Measurements from ENCODE around the gene TNNT1. TPM values are rescaled to one million over a fixed set of nuclear protein-coding genes. Genes with fewer than 3 reads are reported as not detected.

The TNNT1 gene
- total RNA-seq, 2 donors from 2014 or later = 0.49 to 1.3 TPM

DNA sequence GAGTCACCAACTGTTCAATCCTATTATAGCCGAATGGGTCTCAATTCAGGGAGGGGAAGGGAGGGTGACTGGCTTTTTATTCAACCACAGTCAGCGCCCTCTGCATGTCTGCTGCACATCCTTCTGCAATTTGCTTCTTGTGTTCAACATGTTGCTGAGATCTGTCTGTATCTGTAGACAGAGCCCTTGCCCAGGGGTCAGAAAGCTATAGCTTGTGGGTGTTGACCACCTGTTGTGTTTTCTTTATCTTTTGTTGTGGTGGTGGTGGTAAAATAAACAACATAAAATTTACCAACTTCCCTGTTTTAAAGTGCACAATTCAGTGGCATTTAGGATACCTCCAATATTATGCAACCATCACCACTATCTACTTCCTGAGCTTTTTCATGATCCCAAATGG is 43.8 kb downstream of the TNNT1 start:
- ATAC-seq (replicated peaks in 1 of 2) (no peak), DNase-seq (no peak)
- no peaks in the 10 kb centered on the region for H3K9me3 Mint-ChIP-seq
- H3K36me3 Mint-ChIP-seq (ENCODE audit: insufficient read depth in 2 of 2) = peaks cover 7 to 15% of the 10 kb centered on the region in 2 donors
- H3K27me3 Mint-ChIP-seq (ENCODE audit: low read depth) = no peaks in the 10 kb centered on the region
- no peak overlapping the region for H3K27ac Mint-ChIP-seq
- no peak overlapping the region for H3K4me3 Mint-ChIP-seq
- no peaks in the 10 kb centered on the region for H3K4me1 Mint-ChIP-seq (ENCODE audit: low read depth)

DNA sequence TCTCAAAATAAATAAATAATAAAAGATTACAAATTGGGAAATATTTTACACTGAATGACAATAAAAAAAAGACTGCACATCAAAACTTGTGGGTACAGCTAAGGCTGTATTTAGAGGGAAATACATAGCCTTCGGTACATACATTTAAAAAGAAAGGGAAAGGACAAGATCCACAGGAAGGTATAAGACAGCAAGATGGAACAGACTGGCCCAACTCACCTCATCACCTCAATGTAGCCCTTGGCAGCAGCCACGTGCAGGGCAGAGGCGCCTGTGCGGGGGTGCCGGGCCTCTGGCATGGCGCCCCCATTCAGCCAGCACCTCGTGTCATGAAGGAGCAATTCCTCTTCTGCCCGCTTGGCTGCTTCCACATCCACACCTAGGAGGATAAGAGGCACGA is 45.8 kb downstream of the TNNT1 start:
- no peak overlapping the region for H3K27ac Mint-ChIP-seq
- H3K4me3 Mint-ChIP-seq = no peak overlapping the region
- H3K9me3 Mint-ChIP-seq = no peaks in the 10 kb centered on the region
- H3K36me3 Mint-ChIP-seq (ENCODE audit: insufficient read depth in 2 of 2) = peaks cover 7 to 14% of the 10 kb centered on the region in 2 donors
- no peak for DNase-seq
- H3K4me1 Mint-ChIP-seq (ENCODE audit: low read depth) = no peaks in the 10 kb centered on the region
- ATAC-seq (replicated peaks in 1 of 2) = no peak
- H3K27me3 Mint-ChIP-seq (ENCODE audit: low read depth) = no peaks in the 10 kb centered on the region

DNA sequence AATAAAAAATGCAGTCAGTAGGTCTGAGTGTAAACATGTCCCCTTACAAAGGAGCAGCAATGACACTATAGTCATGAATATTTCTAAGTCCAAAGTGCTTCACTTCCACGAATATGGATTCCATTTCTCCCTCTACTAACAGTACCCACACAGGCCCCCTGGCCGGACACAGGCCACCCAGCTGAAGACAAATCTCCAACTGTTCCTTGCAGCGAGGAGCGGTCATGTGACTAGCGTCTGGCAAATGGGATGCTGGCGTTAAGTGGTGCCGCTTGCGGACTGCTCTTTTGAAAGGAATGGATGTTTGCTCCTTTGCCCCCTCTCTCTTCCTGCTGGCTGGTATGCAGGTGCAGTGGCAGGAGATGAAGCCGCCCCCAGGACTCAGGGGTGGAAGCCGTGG is 47.7 kb downstream of the TNNT1 start:
- DNase-seq (no peak), ATAC-seq (replicated peaks in 1 of 2) (no peak)
- Mint-ChIP-seq H3K27me3 (ENCODE audit: low read depth) (no peaks in the 10 kb centered on the region), H3K9me3 (no peaks in the 10 kb centered on the region), H3K4me1 (ENCODE audit: low read depth) (no peaks in the 10 kb centered on the region), H3K27ac (no peak overlapping the region), H3K4me3 (no peak overlapping the region), H3K36me3 (ENCODE audit: insufficient read depth in 2 of 2) (peaks cover 5 to 12% of the 10 kb centered on the region in 2 donors)

DNA sequence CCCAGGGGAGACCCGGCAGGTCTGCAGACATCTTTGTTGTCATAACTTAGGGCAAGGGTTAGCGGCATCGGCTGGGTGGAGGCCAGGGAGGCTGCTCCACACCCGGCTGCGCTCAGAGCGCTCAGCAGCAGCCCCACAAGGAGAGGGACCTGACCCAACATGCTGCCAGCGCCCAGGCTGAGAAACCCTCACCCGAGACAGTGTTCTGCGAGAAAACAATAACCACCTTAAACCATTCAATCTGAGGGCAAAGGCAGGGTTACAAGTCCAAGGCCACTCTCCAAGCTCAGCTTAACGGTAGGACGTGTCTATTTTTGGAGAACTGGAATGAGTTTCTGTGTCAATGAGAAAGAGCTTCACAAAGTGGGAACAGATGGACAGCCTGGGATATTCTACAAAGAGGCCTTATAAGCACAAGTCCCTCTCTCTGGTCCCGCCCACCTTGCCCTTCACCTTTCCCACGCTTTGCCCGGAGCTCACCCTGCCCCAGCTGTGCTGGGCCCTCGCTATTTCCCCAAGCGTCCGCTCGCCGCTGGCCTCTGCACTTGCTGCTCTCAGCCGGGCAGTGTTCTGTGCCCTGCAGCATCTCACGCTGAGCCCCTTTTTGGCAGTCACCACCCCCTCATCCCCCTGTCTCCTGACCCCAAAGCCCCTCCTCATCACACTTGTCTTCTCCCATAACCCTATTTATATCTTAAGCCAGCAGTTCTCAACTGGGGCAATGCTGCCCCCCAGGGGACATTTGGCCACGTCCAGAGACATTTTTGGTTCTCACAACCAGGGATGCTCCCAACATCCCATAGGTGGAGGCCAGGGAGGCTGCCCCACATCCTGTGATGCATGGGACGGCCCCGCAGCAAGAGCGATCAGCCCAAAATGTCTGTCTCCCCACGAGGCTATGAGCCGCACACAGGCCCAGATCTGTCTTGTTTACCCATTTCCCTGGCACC is 49.2 kb downstream of the TNNT1 start:
- Mint-ChIP-seq H3K9me3 (no peaks in the 10 kb centered on the region), H3K36me3 (ENCODE audit: insufficient read depth in 2 of 2) (peaks cover 5 to 12% of the 10 kb centered on the region in 2 donors), H3K4me3 (no peak overlapping the region), H3K27me3 (ENCODE audit: low read depth) (no peaks in the 10 kb centered on the region), H3K27ac (no peak overlapping the region), H3K4me1 (ENCODE audit: low read depth) (no peaks in the 10 kb centered on the region)
- ATAC-seq (replicated peaks in 1 of 2) (no peak), DNase-seq (no peak)

DNA sequence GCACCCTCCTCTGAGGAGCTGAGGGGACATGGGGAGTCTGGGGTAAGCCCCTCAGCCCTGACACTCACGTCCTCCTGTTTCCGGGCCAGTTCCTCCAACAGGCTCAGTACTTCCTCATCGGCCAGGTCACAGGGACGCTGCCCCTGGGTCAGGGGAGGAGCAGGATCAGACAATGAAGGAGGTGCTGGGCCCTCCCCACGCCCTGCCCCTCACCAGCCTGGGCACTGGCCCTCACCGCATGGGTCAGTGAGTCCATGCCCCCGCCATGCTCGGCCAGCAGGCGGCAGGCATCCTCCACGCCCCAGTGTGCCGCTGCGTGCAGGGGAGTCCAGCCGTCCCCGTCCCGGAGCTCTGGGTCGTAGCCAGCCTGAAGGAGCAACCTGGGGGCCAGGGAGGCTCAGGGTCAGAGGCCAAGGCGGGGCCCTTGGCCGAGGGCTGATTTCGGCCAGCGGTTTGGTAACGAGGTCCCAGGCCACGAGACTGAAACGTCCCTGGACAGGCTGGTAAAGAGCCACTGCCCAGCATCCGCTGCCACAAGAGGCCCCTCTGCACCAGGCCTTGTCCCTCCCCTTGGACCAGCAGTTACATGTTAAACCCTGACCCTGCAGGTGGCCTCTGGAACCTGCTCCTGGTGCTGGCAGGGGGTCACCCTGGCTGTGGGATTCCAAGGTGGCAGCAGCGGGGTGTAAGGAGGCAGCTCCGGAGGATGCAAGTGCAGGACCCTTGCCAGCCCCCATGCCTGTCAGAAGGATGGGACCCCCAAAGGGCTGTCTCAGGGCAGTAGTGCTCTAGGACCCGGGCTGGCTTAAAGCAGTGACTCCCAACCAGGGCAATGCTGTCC is 50.1 kb downstream of the TNNT1 start:
- Mint-ChIP-seq H3K4me1 (ENCODE audit: low read depth) (no peaks in the 10 kb centered on the region), H3K36me3 (ENCODE audit: insufficient read depth in 2 of 2) (peaks cover 6 to 12% of the 10 kb centered on the region in 2 donors), H3K27me3 (ENCODE audit: low read depth) (no peaks in the 10 kb centered on the region), H3K4me3 (no peak overlapping the region), H3K9me3 (no peaks in the 10 kb centered on the region), H3K27ac (no peak overlapping the region)
- no peak for ATAC-seq (replicated peaks in 1 of 2)
- DNase-seq = no peak

DNA sequence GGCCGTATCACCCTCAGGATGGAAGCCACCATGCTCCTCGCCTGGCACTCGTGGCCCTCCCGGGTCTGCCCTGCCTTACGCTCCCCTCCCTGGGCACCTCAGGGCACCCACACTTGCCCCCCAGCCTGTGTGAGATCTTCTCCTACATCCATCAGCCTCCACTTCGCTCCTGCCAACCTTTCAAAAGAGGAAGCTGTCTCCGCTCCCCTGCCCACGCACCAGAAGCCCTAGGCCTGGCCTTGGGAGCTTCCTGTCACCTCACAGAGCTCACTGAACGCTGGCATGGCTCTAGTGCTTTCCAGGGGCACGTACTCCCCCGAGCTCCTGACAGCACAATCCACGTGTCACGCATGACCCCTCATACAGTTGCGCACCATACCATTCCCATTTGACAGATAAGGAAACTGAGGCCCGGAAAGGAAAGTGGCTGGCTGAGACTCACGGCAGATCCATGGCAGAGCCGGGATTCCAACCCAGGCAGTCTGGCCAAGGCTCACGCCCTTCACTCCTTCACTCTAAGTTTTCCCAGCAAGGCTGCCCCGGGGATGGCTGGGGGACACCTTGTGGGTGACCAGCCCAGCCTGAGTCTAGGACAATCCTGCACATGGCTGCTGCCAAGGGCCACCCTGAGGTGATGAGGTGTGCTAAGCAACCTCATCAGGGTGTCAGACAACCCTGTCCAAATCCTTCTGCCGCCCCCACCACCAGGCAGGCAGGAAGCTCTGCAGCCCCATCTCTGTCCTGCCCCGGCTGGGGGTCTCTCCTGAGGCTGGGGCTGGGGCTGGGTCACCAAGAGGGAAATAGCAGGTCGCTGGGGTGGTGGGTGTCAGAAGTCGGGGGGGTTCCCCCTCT is 50.9 kb downstream of the TNNT1 start:
- Mint-ChIP-seq H3K27ac (no peak overlapping the region), H3K36me3 (ENCODE audit: insufficient read depth in 2 of 2) (peaks cover 5 to 10% of the 10 kb centered on the region in 2 donors), H3K9me3 (no peaks in the 10 kb centered on the region), H3K4me3 (no peak overlapping the region), H3K27me3 (ENCODE audit: low read depth) (no peaks in the 10 kb centered on the region), H3K4me1 (ENCODE audit: low read depth) (no peaks in the 10 kb centered on the region)
- no peak for DNase-seq
- ATAC-seq (replicated peaks in 1 of 2) = no peak

DNA sequence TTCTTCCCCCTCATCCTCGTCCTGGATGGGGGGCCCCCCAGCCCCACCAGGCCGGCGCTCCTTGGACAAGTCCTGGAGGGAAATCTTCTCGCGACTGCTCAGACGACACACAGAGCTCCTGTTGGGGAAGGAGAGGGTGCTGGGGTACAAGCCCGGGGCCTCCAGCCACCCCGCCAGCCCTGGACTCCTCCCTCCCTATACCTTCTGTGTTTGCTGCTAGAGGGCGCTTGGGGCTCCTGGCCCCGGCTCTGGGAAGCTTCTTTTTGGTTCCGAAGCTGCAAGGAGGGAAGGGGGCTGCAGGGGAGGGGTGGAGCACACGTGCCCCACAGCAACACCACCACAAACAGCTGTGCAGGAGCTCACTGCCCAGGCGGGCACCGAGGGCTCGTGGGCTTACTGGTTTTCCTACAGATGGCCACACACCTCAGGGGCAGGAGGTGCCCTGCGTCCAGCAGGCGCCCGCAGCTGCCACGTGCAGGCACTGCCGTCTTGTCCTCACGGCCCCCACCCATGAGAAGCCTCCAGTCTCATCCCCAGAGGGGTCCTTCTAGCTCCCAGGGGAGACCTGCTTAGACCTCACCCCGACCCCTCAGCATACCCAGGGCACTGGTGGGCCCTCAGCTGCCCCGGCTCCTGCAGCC is 52.8 kb downstream of the TNNT1 start:
- ATAC-seq (replicated peaks in 1 of 2) (no peak), DNase-seq (no peak)
- Mint-ChIP-seq H3K27me3 (ENCODE audit: low read depth) (no peaks in the 10 kb centered on the region), H3K36me3 (ENCODE audit: insufficient read depth in 2 of 2) (peaks cover 1% of the 10 kb centered on the region in 2 donors), H3K4me1 (ENCODE audit: low read depth) (no peaks in the 10 kb centered on the region), H3K27ac (no peak overlapping the region), H3K4me3 (no peak overlapping the region), H3K9me3 (no peaks in the 10 kb centered on the region)

DNA sequence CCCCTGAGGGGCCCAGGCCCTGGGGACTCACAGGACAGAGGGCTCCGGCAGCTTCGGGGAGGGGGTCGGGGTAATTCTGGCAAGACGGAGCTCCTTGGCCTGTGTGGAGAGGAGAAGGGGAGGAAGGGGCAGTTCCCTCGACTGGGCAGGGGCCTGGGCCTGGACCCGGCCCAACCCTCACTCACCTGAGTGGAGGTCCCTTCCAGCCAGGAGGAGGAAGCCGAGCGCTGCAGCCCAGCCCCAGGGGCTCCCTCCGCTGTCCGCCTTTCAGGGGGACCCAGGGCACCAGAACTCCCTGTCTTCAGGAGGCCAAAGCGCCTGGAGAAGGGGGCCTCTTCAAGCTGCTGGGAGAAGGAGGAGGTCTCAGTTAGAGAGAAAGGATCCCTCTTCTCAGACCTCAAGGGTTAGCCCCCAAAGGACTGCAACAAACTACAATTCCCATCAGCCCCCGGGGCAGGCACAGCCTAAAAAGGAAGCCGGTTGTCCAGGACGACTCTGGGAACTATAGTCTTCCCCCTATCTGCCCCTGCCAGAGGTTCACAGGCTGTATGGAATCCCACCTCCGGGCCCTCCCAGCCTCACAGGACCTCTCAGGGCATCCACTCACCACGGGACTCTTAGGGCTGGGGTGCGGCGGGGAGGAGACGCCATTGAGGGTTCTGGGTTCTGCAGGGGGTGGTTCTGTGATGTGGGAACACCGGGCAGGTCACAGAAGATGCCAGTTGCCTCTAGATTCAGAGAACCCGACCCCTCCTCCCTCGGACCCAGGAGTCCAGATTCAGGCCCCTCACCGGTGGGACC is 53.5 kb downstream of the TNNT1 start:
- Mint-ChIP-seq H3K36me3 (ENCODE audit: insufficient read depth in 2 of 2) (peaks cover 1% of the 10 kb centered on the region in 2 donors), H3K4me3 (no peak overlapping the region), H3K4me1 (ENCODE audit: low read depth) (no peaks in the 10 kb centered on the region), H3K9me3 (no peaks in the 10 kb centered on the region), H3K27me3 (ENCODE audit: low read depth) (no peaks in the 10 kb centered on the region), H3K27ac (no peak overlapping the region)
- DNase-seq (no peak), ATAC-seq (replicated peaks in 1 of 2) (no peak)

DNA sequence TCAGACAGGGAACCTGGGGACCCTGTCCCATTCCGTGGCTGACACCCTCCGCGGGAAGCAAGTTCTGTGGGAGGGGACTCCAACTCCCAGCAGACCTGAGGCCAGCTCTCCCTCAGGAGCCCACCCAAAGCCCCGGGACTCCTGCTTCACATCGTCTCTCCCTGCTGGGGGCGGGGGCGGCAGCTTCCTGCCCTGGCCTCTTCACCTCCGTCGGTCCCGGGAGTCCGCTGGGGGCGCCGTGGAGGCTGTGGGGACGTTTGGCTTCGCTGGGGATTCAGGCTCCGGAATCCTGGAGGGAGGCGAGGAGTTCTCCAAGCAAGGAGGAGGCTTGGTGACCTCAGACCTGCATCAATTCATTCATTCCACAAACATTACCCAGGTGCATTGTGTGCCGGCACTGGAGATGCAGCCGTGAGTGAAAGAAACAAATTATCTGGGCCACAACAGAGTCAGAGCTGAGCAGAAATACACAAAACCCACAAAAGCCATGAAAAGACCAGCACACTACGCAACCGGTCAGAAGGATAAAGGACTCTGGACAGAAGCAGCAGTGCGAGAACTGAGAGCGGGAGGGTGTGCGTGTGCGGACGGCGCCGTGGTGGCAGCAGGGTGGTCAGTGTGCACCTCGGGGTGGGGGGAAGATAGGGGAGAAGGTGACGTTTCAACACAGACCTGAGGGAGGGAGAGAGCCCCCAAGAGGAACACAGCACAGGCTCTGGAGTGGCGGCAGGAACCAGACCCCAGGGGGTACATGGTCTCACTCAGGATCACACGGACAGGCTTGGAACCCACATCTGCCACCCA is 54.3 kb downstream of the TNNT1 start:
- Mint-ChIP-seq H3K27me3 (ENCODE audit: low read depth) (no peaks in the 10 kb centered on the region), H3K9me3 (no peaks in the 10 kb centered on the region), H3K4me3 (no peak overlapping the region), H3K27ac (no peak overlapping the region), H3K4me1 (ENCODE audit: low read depth) (no peaks in the 10 kb centered on the region), H3K36me3 (ENCODE audit: insufficient read depth in 2 of 2) (peaks cover 0 to 1% of the 10 kb centered on the region in 2 donors)
- DNase-seq (no peak), ATAC-seq (replicated peaks in 1 of 2) (no peak)

DNA sequence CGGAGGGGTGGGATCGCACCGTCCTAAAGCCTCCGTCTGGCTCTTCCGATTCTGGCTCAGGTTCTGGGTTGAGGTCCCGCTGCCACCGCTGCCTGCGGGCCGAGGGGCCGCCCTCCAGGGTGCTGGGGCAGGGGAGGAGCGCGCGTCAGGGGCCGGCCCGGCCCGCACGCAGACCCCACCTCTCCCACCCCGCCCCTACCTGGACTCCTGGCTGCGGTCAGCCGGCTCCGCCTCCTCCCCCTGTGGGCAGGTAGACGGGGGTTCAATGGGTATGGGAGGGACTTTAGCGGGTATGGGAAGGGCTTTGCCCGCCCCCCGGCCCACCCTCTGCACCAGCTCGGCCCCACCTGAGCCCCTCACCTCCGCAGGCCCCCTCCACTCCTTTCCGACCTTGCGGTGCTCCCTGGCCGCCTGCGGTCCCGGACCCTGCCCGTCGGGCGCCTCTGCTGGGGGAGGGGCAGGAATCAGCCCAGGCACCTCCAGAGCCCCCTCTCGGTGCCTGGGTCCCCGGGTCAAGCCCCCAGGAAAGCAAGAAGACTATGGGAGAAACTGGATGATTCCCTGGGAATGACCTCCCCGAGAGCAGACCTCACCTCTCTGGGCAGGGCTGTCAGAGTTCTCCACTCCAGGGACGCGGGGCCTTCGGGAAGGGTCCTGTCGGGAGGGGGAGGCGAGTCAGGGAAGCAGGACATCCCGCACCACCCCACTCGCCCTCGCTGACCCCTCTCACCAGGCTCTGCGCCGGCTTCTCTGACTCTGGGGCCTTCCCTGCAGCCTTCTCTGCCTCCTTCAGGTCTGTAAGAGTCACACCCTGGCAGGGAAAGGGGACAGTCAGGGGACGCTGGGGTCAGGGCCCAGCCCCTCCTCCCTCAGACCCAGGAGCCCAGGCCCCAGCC is 56.3 kb downstream of the TNNT1 start:
- ATAC-seq (replicated peaks in 1 of 2) (no peak), DNase-seq (no peak)
- Mint-ChIP-seq H3K36me3 (ENCODE audit: insufficient read depth in 2 of 2) (peaks cover 4 to 5% of the 10 kb centered on the region in 2 donors), H3K27me3 (ENCODE audit: low read depth) (peaks cover 14% of the 10 kb centered on the region), H3K9me3 (no peaks in the 10 kb centered on the region), H3K27ac (no peak overlapping the region), H3K4me3 (no peak overlapping the region), H3K4me1 (ENCODE audit: low read depth) (peaks cover 13% of the 10 kb centered on the region)
